G401.6 (cell line): ENCODE data around the gene UQCC3.
"Not testable (repeated sequence)": the region's sequence is repeated elsewhere in the genome, so short reads cannot be mapped to it uniquely, and the experiment has no call there.

ENCODE experiments used
- FAIRE-seq: peaks from 2 replicates; lab custom pipeline; 2012; peaks lifted over from hg19 to GRCh38; lab: Jason Lieb, UNC

The UQCC3 gene

GRCh38 chr11:62665599-62666258 is 5.7 kb upstream of the UQCC3 start:
- FAIRE-seq, result no peak

DNA sequence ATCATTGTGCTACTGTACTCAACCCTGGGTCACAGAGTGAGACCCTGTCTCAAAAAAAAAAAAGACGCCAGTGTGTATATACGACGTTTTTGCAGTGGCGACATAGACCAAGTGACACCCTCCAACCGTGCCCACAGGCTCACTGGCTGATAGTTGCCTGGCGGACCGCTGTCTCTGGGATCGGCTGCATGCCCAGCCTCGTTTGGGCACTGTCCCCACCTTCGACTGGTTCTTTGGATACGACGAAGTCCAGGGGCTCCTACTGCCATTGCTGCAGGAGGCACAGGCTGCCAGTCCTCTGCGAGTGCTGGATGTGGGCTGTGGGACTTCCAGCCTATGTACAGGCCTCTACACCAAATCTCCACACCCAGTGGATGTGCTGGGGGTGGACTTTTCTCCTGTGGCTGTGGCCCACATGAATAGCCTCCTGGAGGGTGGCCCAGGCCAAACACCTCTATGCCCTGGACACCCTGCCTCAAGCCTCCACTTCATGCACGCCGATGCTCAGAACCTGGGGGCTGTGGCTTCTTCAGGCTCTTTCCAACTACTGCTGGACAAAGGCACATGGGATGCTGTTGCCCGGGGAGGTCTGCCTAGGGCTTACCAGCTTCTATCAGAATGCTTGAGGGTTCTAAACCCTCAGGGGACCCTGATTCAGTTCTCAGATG is 5.1 kb upstream of the UQCC3 start:
- FAIRE-seq, result no peak

- FAIRE-seq, result no peak
Measured at GRCh38 chr11:62667460-62667859, 4.0 kb upstream of the UQCC3 start.

- FAIRE-seq, result no peak
Measured at GRCh38 chr11:62669420-62670161, 1.9 kb upstream of the UQCC3 start.

GRCh38 chr11:62671236-62671607 is 251 bp upstream of the UQCC3 start:
- FAIRE-seq, result no peak

GRCh38 chr11:62673196-62673525 is 1.7 kb downstream of the UQCC3 start:
- no peak for FAIRE-seq

DNA sequence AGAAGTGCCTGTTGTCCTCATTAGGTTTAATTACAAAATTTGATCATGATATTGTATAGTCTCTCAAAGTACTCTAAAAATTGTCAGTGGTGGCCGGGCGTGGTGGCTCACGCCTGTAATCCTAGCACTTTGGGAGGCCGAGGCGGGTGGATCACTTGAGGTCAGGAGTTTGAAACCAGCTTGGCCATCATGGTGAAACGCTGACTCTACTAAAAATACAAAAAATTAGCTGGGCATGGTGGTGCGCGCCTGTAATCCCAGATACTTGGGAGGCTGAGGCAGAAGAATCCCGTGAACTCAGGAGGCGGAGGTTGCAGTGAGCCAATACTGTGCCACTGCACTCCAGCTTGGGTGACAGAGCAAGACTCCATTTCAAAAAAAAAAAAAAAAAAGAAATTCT is 3.9 kb downstream of the UQCC3 start:
- not testable (repeated sequence) for FAIRE-seq

DNA sequence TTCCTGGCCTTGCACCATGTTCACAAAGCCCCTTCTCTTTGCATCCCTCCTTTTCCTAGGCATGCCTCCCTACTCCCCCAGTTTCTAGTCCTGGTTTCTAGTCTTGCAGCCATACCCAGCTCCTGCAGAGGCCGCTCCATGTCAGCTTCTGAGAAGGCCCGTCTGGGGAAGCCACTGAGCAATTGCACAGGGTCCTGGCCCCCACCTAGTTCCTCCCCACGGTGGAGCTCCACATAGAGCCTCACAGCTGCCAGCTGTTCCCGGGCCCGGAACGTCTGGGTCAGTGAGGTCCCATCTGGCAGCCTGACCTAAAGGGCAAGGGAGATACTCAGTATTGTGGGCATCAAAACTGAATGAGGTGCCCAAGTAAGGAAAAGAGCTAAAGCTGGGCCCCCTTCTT is 5.2 kb downstream of the UQCC3 start:
- FAIRE-seq, result no peak

GRCh38 chr11:62677156-62677555 is 5.7 kb downstream of the UQCC3 start:
- FAIRE-seq, result no peak

- FAIRE-seq, result no peak
Measured at GRCh38 chr11:62677714-62678113, 6.2 kb downstream of the UQCC3 start.

DNA sequence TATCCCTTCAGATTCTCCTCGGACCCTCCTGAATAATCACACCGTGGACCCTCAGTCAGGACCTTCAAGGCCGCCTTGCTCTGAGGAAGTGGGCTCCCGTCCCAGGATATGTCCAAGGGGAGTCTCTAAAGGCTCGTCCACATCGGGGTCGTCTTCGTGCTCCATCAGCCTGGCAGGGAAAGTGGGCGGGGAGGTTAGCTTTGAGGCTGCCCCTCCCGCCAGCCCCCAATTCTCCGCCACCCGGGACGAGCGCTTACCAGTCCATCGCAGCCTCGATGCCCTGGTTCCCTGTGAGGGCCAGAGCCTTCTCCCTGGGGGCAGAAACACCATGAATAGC is 6.9 kb downstream of the UQCC3 start:
- FAIRE-seq, result no peak

- no peak for FAIRE-seq
Measured at GRCh38 chr11:62678770-62679696, 7.6 kb downstream of the UQCC3 start, which contains the start of gene UBXN1. Gene UBXN1, minus strand, starts transcription at chr11:62679073. Its CDS starts 150 bp downstream, at chr11:62678923.

- peak; percentile 81 for FAIRE-seq
Measured at GRCh38 chr11:62680825-62681240, 9.4 kb downstream of the UQCC3 start.

- no peak for FAIRE-seq
Measured at GRCh38 chr11:62682518-62682917, 11.0 kb downstream of the UQCC3 start.

DNA sequence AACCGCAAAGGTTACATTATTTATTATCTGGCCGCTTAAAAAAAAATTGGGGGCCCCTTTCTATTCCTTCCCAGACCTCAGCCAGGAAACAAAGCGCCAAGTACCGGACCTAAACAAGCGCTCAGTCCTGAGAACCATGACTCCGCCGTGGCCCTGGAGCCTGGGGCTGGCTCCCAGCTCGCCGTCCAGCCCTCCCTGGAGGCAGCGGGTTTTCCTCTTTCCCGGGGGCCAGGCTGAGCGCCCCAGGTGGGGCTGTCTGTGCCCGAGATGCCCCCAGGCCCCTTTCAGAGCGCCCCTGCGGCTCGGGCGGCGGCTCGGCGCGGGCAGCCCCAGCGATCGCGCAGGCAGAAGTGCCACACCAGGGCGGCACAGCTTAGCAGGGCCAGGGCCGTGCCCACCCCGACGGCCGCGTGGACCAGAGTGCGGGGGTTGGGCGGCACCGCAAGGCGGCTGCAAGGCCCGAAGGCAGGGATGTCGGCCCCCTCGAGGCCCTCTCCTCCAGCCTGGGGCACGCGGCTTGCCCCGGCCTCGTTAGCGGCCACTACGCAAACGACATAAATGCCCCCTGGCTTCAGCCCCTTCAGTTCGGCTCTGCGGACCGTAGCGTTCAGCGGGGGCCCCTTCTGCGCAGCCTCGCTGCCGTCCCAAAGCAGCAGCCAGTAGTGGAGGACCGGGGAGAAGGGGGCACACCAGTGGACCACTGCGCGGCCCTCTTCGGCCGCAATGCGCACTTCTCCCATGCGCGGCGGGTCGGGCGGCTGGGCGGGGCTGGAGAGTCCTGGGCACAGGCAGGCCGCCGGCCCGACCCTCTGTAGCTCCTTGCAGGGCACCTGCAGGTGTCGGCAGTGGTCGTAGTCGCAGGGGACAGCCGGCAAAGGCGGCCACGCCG is 16.3 kb downstream of the UQCC3 start:
- FAIRE-seq, result no peak

DNA sequence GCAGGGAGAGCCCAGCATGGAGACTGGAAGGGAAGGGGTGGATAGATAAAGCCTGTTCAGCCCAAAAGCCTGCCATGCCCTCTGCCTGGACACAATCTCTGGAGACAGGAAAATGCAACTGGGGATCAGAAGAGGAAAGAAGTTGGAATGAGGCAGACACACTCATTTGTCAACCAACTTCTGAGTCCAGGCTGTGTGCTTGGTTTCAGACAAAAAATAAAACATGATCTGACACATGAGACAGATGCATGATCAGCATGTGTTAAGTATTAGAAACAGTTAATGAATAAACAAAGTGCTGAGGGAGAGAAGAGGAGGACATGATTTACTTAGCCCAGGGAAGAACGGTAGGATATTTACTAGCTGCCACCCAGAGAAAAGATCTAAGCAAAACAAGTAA is 17.0 kb downstream of the UQCC3 start:
- FAIRE-seq, result no peak

GRCh38 chr11:62689421-62690183 is 18.1 kb downstream of the UQCC3 start, which contains the start of gene LRRN4CL:
Gene LRRN4CL, minus strand, starts transcription at chr11:62689530. Its CDS starts 1,022 bp downstream, at chr11:62688508.
- no peak for FAIRE-seq

DNA sequence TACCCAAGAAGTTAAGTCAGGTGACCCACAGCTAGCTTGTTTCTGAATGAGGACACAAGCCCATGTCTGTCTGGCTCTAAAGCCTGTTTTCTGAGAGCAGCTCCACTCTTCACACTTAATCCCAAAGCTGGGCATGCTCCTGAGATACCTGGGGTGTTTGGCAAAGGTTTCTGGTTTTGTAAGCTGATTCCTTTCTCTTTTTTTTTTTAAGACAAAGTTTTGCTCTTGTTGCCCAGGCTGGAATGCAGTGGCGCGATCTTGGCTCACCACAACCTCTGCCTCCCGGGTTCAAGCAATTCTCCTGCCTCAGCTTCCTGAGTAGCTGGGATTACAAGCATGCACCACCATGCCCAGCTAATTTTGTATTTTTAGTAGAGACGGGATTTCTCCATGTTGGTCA is 22.2 kb downstream of the UQCC3 start:
- FAIRE-seq, result not testable (repeated sequence)

DNA sequence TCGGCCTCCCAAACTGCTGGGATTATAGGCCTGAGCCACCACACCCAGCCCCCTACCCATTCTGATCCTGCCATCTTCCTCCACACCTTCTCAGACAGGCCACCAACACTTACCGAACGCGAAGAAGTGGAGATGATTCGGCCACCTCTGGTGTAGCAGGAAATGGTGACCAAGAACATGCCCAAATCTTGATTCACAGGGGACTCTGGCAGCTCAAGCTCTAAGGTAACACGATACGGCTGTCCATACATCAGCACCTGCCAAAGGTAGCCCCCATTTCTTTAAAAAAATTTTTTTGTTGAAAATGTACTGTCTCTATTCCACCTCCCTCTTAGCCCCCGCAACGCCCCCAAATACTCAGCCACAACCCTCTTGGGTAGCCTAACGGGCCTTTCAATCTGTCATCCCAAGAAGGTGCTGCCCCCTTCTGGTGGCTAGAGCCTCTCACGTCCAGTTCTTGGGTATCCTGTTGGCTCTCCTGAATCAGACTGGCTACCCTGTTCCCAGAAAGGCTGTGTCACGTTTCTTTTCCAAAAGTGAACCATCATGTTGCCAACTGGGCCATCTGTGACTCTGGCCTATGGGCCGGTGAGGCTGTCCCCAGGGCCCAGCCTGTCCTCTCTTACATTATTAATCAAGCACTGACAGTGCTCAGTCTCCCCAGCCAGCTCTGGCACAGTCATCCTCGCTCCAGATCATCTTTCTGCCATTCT is 23.1 kb downstream of the UQCC3 start:
- peak; percentile 53 for FAIRE-seq

DNA sequence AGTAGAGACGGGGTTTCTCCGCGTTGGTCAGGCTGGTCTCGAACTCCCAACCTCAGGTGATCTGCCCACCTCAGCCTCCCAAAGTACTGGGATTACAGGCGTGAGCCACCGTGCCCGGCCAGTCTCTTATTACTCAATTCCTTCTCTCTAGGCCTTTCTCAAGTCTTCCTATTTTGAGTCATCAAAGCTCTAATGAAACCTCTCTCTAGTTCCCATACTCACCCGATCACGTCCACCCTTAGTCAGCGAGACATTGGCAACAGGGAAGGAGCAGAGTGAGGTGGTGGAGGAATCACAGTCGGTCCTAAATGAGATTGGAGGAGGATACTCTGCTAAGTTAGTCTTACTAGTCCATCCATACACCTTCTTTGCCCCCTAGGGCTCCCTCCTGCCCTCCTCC is 30.8 kb downstream of the UQCC3 start:
- FAIRE-seq, result no peak
